HG03066 (cell line): ENCODE data around the gene PLXNB3.

Experiments
- ATAC-seq: cut with Tn5 transposase; IDR thresholded peaks from one replicate; pipeline ENCODE4 v1.9.1; 2021; ENCODE audit warnings: low read depth; ENCODE audit not compliant: unreplicated experiment

Gene PLXNB3

DNA sequence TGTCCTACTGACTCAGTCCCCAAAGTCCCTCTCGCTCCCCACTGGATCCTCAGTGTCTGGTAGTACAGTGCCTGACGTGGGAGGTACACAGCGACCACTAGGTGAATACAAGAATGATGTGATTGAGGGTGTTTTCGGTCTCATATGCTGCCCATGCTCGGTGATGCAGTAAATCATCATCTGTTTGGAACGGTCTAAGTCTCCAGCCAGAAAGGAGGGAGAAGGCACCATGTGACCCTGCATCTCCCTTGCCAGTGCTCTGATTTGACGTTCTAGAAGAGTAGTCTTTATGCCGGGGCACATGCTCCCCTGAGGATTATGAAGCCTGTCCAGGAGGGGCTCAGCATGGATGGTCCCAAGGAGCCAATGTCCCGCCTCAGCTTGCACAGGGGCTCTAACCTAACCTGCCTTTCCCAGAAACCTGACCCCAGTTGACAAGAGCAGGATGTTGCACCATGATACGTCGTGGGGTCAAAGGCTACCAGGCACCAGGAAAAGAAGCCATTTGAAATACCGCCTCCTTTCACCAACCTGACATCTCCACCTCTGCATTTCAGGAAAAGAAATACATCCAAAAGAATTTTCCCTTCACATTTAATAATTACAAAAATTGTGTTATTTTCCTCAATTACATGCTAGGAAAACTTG lies 13.8 kb upstream of the PLXNB3 start:
- no peak for ATAC-seq

DNA sequence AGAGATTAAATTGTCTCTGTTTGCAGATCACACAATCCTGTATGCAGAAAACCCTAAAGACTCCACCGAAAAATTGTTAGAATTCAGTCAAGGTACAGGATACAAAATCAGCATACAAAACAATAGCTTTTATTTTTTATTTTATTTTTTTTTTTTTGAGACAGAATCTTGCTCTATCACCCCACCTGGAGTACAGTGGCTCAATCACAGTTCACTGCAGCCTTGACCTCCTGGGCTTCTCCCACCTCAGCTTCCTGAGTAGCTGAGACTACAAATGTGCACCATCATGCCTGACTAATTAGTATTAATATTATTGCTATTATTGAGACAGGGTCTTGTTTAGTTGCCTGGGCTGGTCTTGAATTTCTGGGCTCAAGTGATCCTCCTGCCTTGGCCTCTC lies 8.9 kb upstream of the PLXNB3 start:
- ATAC-seq = no peak

DNA sequence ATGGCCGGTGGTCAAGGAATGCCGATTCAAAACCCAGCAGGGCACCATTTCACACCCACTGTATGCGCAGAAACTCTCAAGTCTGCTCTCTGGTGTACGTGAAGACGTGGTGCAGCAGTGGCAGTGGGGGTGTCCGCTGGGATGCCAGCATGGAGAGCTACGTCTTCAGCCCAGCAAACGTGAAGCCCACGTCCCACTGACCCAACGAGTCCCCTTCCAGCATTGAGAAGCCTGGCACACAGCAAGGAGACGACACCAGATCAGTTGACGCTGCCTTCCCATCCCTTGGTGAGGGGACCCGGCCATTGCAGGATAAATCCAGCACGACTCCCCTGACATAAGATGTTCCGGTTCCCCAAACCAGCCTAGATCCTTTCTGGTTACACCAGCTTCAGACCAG lies 2.2 kb upstream of the PLXNB3 start:
- no peak for ATAC-seq

DNA sequence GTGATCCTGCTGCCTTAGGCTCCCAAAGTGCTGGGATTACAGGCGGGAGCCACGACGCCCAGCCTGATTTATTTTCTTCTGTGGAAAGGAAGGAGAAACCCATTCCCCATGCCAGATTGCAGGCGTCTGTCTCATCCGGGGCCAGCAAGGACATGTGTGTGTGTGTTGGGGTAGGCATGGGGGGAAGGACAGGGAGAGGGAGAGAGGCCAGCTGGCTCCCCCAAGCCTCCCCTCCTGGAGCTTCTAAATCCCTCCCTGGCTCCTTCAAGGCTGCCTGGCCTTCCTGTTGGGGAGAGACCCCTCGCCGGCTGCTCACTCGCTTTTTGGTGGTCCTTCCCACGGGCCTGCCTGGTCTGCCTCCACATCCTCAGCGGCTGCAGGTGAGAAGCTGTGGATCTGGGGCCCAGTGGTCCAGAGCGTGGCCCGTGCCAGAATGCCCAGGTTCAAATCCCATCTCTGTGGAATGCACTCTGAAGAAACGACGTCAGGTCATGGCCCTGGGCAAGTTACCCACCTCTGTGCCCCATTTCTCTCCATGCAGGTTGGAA lies 1.3 kb upstream of the PLXNB3 start:
- ATAC-seq = no peak

DNA sequence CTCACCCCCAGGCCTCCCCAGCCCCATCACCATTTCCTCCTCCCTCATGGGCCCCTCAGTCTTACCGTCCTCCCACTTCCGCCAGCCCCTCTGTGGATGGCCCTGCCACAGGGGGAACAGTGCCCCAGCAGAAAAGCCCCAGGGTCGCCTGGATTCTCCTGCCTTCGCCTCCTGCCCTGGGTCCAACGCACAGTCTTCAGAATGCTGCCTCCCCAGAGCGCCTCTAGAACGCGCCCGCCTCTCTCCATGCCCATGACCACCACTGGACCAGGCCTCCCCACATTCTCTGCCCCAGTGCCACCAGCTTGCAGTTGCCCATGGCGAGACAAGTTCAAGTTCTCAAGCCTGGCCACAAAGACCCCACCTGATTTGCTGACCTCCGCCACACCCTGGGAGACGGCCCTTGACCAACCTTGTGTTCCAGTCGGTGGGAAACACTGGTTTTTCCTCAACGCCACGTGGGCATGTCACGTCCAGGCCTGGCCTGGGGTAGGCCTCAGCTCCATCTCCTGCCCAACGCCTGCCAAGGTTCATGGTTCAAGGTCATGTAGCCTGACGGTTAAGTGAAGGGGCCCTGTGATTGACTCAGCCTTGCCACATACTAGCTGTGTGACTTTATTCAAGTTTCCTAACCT lies 634 bp upstream of the PLXNB3 start:
- ATAC-seq = no peak

DNA sequence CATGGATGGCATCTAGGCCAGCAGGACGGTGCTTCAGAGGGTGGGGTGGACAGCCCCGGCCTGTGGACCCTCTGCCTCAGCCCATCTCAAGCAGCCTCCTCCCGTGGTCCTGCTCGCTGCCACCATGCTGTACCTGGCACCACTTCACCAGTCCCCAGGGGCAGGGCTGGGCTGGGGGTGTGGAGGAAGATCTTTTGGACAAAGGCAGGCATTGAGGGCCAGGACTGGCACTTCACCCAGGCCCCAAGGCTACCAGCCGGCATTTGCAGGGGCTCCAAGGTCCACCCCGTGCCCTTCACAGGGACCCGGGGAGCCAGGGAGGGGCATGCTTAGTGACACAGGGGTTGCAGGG lies 713 bp downstream of the PLXNB3 start:
- ATAC-seq = no peak

DNA sequence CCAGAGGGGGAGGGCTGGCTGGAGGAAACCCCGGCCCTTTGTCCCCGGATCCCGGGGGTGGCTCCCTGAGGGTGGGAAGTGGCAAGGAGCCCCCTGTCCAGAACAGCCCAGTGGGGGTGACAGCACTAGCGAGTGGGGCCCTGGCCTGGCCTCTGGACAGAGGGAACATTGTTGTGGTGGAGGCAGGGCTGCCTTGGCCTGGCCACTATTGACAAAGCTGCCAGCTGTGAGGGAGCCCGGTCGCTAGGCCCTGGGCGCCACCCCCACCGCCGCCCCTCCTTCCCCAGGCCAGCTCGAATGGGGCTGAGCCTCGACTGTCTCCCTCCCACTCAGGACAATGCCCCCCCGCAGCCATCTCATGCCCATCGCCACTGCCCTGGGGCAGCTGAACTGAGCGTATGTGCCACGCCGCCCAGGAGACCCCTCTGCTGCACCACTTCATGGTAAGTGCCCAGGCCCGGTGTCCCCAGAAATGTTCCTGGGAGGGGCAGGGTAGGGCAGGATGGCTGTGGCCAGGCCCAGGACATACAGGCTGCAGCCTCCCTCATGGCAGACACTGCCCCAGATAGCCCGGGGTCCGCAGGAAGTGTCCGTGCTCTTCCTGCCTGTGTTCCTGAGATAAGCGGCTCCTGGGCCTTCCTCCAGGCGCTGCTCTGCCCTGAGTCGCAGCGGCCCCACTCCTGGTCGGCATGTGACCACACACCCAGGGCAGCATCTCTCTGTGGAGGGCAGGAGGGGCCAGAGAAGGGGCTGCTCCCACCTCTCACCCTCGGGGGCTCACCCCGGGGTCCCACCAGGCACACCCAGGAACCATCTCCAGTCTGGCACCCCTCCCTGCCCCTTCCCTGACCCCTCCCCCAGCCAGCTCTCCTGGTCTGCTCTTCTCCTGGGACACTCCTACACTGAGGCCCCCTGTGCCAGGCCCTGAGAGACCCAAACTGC lies 1.4 kb downstream of the PLXNB3 start:
- no peak for ATAC-seq

DNA sequence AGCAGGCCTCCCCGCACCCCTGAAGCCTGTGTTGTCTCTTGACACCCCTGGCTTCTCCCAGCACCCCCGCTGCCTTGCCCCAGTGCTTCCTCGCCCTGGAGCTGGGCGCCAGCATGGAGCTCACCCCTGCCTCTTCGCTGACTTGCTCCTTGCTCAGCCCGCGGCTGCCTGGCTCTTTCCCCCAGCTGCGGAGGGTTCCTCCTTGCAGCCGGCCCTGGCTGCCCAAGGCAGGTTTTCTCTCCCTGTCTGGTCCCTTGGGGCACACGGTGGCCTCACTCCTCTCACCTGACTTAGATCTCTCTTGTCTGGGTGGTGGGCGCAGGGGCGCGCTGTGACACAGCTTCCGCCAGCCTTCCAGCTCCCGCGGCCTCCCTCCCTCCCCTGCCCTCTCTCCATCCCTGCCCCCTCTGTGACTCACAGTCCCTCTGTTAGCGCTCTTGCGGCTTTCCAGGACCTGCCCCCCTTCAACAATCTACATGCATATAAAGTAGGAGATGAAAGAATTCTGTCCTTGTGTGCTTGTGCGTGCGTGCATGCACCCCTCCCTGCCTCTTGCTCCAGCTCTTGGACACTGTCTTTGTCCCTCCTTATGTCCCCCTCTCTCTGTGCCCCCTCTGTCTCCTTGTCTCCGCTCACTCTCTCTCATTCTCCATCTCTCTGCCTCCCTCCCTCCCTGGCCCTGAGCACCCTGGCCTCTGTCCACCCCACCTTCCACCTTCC lies 2.2 kb downstream of the PLXNB3 start:
- ATAC-seq = no peak

DNA sequence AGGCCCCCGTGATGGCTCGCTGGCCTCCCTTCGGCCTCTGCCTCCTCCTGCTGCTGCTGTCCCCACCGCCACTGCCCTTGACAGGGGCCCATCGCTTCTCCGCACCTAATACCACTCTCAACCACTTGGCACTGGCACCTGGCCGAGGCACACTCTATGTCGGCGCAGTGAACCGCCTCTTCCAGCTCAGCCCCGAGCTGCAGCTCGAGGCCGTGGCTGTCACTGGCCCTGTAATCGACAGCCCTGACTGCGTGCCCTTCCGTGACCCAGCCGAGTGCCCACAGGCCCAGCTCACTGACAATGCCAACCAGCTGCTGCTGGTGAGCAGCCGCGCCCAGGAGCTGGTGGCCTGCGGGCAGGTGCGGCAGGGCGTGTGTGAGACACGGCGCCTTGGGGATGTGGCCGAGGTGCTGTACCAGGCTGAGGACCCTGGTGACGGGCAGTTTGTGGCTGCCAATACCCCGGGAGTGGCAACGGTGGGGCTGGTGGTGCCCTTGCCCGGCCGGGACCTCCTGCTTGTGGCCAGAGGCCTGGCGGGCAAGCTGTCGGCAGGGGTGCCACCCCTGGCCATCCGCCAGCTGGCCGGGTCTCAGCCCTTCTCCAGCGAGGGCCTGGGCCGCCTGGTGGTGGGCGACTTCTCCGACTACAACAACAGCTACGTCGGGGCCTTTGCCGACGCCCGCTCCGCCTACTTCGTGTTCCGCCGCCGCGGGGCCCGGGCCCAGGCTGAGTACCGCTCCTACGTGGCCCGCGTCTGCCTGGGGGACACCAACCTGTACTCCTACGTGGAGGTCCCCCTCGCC lies 3.0 kb downstream of the PLXNB3 start:
- ATAC-seq = no peak

DNA sequence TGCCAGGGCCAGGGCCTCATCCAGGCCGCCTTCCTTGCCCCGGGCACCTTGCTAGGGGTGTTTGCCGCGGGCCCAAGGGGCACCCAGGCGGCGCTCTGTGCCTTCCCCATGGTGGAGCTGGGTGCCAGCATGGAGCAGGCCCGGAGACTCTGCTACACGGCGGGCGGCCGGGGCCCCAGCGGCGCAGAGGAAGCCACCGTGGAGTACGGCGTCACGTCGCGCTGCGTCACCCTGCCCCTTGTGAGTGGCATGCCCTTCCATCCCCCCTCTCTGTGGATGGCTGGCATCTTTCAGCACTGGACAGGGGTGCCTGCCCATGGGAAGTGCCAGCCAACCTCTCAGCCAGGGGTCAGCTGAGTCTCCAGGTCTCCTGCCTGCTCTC lies 3.6 kb downstream of the PLXNB3 start:
- no peak for ATAC-seq

DNA sequence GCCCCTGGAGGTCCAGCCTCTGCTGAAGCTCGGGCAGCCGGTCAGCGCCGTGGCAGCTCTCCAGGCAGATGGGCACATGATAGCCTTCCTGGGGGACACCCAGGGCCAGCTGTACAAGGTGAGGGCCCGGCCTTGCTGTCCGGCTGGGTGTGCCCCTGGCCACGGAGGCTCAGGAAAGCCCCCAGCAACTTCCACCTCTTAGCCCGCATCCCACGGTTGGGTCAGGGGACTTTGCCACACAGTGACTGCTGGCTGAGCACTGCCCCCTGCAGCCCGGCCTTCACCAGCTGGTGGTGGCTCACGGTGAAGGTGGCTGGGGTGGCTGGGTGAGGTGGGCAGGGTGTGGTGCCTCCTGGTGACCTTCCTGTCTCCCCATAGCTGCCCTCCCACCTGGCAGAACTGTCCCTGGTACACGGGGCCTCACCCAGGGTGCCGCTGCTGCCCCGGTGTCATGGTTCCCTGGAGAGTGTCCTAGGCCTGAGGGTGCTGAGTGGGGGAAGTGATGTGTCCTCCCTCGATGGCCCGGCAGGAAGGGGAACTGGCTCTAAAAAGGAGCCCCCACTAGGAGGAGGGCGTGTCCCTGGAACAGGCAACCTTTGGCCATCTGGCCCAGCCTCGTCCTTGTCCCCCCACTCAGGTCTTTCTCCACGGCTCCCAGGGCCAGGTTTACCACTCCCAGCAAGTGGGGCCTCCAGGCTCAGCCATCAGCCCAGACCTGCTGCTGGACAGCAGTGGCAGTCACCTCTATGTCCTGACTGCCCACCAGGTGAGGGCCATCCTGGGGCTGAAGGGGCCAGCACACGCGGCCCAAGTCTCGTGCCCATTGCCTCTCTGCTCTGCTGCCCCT lies 4.5 kb downstream of the PLXNB3 start:
- ATAC-seq = no peak

DNA sequence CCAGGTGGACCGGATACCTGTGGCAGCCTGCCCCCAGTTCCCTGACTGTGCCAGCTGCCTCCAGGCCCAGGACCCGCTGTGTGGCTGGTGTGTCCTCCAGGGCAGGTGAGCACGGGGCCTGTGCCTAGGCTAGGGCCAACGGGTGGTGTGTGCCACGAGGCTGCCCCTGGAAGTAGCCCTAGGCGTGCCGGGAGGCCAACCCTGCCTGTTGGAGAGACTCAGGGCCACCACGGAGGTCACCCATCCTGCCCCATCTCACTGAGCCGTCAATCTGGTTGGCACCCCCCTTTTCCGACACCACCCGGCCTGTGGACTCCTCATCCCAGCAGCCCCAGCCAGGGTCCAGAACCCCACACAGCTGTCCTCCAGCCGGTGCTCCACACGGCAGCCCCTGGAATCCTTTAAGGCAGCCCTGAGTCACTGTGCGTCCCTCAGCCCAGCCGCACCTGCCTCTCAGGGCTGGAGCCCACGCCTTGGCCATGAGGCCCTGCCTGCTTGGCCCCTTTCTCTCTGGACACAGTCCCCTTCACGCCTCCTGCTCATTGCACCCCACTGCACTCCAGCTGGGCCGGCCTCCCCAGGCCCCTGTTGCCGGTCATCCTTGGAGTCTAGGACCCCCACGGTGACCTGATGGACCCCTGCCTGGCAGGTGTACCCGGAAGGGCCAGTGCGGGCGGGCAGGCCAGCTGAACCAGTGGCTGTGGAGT lies 5.3 kb downstream of the PLXNB3 start:
- no peak for ATAC-seq

DNA sequence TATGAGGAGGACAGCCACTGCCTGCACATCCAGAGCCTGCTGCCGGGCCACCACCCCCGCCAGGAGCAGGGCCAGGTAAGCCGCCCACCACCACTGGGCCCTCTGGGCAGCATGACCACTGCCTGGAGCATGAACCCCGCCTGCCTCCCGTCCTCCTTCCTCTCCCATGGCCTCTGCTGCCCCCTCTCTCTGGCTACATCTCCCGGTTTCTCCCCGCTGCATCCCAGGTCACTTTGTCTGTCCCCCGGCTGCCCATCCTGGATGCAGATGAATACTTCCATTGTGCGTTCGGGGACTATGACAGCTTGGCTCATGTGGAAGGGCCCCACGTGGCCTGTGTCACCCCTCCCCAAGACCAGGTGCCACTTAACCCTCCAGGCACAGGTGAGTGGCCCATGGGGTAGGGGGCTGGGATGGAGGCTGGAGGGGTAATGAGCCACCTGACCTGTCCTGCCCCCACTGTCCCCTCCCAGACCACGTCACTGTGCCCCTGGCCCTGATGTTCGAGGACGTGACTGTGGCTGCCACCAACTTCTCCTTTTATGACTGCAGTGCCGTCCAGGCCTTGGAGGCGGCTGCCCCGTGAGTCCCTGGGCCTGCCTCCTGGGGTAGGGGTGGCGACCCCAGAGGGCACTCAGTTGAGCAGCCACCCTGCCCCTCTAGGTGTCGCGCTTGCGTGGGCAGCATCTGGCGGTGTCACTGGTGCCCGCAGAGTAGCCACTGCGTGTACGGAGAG lies 6.0 kb downstream of the PLXNB3 start:
- ATAC-seq = no peak

DNA sequence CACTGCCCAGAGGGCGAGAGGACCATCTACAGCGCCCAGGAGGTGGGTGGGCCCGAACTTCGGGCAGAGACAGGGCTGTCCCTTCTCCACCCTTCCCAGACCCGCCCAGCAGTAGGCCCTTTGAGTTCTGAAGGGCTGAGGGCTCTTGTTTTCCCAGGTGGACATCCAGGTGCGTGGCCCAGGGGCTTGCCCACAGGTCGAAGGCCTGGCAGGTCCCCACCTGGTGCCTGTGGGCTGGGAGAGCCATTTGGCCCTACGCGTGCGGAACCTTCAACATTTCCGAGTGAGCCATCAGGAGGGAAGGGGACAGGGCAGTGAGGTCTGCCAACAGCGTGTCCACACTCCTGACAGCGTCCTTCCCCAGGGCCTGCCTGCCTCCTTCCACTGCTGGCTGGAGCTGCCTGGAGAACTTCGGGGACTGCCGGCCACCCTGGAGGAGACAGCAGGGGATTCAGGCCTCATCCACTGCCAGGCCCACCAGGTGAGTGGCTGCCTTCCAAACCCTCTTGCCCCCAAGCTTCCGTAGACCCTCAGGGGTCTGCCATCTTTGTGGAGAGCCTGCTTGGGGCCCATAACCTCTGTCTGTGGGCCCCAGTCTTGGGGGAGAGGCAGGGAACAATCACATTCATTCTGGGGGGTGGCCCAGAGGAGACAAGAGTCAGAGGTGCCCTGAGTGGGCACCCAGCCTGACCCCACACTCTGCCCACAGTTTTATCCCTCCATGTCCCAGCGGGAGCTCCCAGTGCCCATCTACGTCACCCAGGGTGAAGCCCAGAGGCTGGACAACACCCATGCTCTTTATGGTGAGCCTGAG lies 6.8 kb downstream of the PLXNB3 start:
- ATAC-seq = no peak

DNA sequence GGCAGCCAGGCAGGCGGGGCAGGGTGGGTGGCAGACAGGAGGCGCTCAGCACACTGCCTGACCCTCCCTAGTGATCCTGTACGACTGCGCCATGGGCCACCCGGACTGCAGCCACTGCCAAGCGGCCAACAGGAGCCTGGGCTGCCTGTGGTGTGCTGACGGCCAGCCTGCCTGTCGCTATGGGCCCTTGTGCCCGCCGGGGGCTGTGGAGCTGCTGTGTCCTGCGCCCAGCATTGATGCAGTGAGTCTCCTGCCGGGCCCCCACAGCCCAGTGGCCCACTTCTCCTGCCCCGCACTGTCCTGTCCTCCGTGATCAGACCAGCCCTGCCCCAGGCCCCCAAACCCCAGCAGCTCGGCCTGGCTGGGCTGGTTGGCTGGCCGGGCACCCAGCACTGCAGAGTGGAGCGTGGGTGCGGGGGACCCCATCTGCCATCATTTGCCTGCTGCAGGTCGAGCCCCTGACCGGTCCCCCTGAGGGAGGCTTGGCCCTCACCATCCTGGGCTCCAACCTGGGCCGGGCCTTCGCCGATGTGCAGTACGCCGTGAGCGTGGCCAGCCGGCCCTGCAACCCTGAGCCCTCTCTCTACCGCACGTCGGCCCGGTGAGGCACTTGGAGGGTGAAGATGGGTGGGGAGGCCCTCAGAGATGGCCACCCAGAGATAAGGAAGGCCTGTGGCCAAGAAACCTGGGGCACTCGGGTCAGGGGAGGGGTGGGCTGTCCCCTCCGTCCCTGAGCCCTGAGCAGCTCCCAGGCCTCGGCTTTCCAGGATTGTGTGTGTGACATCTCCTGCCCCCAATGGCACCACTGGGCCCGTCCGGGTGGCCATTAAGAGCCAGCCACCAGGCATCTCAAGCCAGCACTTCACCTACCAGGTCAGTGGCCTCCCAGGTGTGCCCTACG lies 7.6 kb downstream of the PLXNB3 start:
- no peak for ATAC-seq
